HS-5 (cell line): ENCODE measurements around the gene RELL2.
A peak's percentile ranks its signal among the peaks of the same experiment; 100 is the strongest.

Source experiments
- DNase-seq: peaks from one replicate; pipeline ENCODE4 v3.0.0-alpha.2; 2012; ENCODE audit warnings: low read depth

Gene RELL2

DNA sequence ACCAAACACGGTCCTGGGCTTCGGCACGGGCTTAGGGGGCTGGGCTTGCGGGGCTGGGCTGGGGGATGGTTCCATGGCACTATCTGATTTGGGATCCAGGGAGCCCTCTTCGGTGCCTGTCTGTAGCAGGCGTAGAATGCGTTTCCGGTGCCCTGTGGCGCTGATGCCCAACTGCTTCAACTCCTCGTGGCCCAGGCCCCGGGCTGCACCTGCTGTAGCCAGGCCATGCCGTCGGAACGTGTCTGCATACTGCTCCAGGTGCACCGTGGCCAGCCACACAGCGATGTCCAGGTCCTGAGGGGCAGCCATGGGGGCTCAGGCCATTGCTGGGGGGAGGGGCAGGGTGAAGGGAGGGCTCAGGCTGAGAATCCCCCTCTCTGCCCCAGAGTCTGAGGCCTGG, 43.4 kb downstream of the RELL2 start:
- DNase-seq = no peak

DNA sequence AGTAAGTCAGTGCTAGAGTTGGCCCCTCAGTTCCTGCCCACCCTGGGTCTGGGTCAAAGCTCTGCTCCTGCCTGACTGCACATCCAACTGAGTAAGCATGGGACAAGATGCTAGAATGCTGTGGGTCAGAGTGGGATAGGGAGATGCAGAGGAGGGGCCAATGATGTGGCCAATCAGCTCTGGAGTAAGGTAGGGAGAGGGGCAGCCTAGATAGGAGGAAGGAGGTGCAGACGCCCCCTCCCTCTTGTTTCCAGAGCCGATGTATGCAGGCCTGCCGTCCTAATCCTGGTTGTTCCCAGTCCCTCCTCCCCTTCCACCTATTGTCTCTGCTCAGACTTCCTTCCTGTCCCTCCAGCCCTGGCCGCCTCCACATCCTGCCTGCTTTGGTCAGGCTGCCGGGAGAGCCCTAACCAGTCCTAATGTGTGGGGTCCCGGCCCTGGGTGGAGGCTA, 44.0 kb downstream of the RELL2 start:
- no peak for DNase-seq

DNA sequence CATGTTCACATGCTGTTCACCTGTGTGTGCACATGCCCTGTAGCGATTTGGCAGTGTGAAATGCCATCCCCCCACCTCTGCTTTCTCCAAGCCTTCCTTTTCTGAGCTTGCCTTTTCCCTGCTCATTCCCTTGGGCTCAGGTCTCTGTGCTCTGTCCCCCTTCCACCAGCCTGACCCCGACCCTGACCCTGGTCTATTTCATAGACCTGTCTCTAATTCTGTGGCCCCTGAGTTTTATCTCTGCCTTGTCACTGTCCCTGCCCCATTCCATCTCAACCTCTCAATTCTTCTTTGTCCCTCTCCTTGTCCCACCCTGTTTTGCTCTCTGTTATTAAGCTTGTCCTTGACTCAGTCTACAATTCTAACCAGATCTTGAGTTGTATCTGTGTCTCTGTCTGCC, 44.5 kb downstream of the RELL2 start:
- DNase-seq = no peak

DNA sequence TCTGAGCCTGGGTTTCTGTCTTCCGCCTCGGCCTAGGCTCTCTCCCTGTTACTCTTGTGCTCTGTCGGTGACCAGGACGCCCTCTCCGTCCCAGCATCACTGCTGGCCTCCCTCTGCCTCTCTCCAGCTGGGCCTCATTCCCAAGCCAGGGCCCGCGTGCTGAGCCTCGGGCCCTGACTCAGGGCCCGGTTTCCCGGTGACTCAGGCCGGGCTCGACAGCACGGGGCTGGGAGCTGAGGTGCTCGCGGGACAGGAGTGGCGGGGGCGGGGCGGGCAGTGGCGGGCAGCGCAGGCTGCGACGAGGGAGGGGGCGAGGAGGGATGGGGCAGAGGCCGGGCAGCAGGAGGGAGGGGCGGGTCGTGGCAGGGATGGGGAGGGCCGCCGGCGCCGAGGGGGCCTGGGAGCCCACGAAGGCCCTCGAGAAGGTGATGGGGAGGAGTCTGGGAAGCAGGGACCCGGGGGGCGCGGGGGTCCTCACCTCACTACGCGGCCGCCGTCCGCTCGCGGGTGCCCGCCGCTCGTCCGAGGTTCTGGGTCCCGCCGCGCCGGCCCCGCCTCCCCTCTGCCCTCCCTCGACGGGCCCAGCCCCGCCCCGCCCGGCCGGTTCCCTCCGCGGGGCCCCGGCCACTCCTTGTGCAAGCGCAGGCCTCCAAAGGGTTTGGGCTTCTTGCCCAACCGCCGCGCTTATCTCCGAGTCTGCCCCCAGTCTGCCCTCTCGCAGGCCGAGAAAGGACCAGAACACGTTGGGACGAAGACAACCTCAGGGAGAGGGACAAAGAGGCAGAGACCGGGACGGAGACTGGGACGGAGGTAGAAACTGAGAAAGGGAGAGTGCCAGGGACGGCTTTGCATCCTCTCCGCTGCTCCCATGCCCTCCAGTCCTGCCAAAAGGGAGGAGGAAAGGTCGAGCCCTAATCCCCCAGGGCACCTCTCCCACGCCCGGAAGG, 45.2 kb downstream of the RELL2 start, which contains the start of gene ARAP3:
Gene ARAP3, minus strand, starts transcription at position 536 of the 947 bp plus-strand sequence. CDS start 1,744 bp downstream, outside the sequence.
- DNase-seq = peak; percentile 63

DNA sequence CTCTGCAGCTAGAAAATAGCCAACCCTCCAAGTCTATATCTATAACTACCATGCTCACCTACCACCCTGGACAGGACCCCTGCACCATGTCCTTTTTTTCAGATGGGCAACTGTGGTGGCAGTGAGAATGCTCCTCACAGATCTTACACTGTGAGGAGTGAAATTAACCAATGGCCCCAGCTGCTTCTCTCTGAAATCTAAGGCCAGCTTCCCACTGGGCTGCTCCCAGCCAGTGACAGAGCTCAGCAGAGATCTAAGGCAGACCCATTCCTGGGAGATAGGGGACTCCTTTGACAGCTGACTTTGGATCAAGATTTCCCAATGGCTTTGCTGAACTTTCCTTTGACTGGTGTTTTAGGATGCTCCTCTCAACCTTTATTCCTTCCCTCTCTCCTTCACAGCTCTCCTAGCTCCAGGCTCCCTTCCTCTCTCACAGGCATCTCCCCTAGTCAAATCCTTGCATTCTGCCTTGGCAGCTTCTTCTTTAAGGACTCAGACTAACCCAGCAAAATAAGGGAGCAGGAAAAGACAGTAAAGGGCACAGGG, 46.9 kb downstream of the RELL2 start:
- no peak for DNase-seq

DNA sequence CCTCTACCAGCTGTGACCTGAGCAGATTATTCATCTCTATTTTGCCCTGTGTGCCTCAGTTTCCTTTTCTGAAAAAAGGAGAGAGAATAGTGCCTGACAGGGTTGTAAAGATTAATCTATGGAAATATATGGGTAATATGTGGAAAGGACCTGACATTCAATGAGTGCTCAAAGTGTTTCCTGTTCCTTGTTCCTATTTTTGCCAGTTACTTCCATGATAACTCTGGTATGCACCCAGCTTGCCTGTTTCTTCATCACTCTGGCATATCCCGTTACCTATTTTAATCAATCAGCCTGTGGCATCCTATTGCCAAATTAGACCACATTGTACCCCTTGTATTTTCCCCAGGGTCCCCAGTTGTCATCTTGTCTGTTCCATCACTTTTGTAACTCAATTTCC, 48.8 kb downstream of the RELL2 start:
- no peak for DNase-seq

DNA sequence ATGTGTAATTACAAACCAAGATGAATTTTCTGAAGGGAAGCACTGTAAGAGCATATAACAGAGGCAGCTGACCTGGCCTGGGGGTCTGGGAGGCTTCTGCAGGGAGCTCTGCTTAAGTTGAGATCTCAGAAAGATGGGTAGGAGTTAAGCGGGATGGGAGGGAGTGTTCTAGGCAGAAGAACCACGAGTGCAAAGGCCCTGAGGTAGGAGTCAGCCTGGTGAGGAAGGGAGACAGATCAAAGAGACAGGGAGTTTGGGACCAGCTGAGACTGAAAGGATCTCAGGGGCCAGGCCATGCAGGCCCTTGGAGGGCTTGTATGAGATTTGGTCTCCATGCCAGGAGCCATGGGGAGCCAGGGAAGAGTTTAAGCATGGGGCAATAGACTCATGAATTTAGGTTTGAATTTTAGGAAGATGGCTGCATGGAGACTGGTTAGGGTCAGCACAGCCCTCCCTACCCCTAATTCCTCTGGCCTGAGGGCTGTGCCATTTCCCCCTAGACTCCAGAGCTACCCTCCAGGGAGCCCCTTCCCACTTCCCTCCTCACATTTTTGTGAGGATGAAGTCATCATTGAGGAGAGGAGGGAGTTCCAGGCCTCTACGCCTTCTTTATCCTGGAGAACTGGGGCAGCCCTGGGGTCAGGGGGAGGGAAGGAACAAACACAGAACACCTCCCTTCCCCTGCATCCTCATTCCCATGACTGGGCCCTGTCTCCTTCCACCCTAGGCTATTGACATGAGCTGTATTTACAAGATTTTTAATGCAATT, 50.0 kb downstream of the RELL2 start:
- no peak for DNase-seq
